GM19023 (cell line): ENCODE data around the gene NPR3.

Experiments
- ATAC-seq: cut with Tn5 transposase; IDR thresholded peaks from one replicate; pipeline ENCODE4 v1.9.1; 2021; ENCODE audit warnings: mild to moderate bottlenecking, moderate library complexity; ENCODE audit not compliant: unreplicated experiment

NPR3 gene

DNA sequence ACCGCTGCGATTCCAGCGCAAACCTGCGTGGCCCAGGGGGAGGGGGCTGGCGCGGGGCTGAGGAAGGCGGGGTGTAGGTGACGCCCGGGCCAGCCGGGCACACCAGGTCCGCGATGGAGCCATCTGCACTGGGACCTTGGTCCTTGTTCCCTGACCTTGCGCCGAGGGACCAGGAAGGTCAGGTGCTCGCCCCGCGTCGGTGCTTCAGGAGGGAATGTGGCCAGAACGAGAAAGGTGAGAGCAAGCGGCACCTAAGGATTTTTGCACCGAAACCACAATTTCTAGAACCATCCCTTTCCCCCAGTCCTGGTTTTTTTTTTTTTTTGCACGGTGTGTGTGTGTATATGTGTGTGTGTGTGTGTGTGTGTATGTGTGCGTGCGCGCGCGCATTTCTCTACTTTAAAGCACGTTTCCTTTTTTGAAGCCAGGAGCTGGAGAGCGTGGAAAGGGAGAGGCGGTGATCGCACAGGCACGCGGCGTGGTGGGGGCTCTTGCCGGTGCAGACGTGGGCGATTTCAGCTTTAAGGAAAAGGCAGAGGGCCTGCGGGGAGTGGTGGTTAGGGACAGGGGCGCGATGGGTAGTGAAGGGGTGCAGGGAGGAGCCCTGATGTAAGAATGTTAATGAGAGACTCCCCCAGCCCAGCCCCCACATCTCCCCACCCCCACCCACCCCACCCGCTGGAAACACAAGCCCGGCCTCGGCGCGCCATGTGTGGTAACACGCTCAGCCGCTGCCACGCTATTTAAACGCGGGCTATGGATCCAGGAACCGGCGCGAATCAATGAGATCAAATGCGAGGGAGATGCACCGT lies at the start of gene NPR3:
NPR3 (plus strand) TSS at position 772 of the 812 bp plus-strand sequence. CDS start 456 bp downstream, outside the sequence.
- ATAC-seq = peak; percentile 25

- ATAC-seq = no peak
Observed at GRCh38 chr5:32664523-32664922, 46.6 kb upstream of the NPR3 start.

GRCh38 chr5:32668552-32668951 lies 42.6 kb upstream of the NPR3 start:
- no peak for ATAC-seq

- ATAC-seq = no peak
Observed at GRCh38 chr5:32673272-32673671, 37.8 kb upstream of the NPR3 start.

- no peak for ATAC-seq
Observed at GRCh38 chr5:32677023-32677422, 34.1 kb upstream of the NPR3 start.

GRCh38 chr5:32678472-32678871 lies 32.6 kb upstream of the NPR3 start:
- ATAC-seq = no peak

DNA sequence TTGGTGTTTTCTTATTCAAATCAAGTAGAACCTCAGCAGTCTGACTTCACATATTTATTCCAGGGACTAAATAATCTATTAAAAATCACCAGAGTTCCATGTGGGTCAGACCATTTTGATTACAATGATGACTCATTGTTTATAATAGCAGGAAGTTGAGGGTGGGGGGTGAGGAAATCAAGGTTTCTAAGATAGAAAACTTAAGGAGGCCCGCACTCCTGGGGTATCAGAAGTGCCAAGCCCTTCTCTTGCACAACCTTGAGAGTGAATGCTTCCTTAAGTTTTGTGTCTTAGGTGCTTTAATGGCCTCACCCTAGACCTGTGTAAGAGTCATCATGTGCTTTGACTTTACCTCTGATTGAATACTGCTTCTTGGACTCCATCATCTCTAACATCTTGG lies 31.9 kb upstream of the NPR3 start:
- no peak for ATAC-seq

GRCh38 chr5:32680183-32680582 lies 30.9 kb upstream of the NPR3 start:
- ATAC-seq = no peak

- no peak for ATAC-seq
Observed at GRCh38 chr5:32683125-32683524, 28.0 kb upstream of the NPR3 start.

DNA sequence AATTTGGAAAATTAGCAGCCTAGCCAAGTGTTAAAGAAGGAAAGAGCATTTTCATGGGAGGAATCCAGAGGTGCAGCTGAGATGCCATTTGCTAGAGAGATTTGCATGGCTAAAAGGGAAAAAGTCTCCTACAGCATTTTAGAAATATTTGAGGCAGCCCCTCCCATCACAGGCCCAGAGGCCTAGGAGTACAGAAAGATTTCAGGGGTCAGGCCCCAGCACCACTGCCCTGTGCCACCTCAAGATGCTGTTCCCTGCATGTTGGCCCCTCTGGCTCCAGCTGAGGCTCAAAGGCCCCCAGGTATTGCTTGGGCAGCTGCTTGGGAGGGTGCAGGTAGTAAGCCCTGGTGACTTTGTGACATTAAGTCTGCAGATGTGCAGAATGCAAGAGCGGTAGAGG lies 26.9 kb upstream of the NPR3 start:
- no peak for ATAC-seq

GRCh38 chr5:32686799-32687498 lies 24.2 kb upstream of the NPR3 start:
- no peak for ATAC-seq

- no peak for ATAC-seq
Observed at GRCh38 chr5:32687499-32687831, 23.7 kb upstream of the NPR3 start.

DNA sequence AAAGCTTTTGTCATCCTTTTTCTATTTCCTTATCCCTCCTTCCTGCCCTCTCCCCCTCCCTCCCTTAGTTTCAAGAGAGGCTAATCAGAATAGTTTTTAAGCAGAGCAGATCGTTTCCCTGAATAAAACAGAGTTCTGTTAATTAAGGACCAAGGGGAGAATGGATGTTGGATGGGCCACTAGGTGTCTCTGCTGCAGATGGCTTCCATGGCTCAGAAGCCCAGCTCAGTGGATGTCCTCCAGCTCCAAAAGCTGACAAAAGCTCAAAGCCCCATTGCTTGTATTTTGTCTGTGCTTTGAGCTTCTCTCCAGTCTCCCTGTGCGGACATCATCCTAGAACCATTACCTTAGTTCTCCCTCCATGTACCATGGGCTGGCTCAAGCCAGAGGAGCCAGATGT lies 21.0 kb upstream of the NPR3 start:
- ATAC-seq = no peak

- ATAC-seq = no peak
Observed at GRCh38 chr5:32690666-32691065, 20.5 kb upstream of the NPR3 start.

- no peak for ATAC-seq
Observed at GRCh38 chr5:32692036-32692746, 18.9 kb upstream of the NPR3 start.

GRCh38 chr5:32703957-32704356 lies 7.2 kb upstream of the NPR3 start:
- no peak for ATAC-seq

GRCh38 chr5:32707418-32707997 lies 3.6 kb upstream of the NPR3 start:
- ATAC-seq = no peak

DNA sequence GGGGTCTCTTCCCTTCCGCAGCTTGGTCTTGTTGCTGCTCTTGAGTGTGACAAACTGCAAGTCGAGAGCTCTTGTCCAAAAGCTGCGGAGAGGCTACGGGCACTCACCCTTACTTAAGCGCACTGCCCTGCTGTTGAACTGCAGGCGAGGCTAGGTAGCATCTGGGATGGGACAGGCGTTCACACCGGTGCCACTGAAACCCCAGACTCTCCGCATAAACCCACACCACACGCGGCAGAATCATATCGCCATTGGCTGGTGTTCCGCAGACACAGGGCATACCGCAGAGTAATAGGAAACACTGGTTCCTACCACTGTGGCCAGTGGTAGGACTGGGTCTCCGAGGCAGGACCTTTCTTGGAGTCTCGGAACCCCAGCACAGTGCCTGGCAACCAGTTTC lies 2.2 kb upstream of the NPR3 start:
- ATAC-seq = no peak

DNA sequence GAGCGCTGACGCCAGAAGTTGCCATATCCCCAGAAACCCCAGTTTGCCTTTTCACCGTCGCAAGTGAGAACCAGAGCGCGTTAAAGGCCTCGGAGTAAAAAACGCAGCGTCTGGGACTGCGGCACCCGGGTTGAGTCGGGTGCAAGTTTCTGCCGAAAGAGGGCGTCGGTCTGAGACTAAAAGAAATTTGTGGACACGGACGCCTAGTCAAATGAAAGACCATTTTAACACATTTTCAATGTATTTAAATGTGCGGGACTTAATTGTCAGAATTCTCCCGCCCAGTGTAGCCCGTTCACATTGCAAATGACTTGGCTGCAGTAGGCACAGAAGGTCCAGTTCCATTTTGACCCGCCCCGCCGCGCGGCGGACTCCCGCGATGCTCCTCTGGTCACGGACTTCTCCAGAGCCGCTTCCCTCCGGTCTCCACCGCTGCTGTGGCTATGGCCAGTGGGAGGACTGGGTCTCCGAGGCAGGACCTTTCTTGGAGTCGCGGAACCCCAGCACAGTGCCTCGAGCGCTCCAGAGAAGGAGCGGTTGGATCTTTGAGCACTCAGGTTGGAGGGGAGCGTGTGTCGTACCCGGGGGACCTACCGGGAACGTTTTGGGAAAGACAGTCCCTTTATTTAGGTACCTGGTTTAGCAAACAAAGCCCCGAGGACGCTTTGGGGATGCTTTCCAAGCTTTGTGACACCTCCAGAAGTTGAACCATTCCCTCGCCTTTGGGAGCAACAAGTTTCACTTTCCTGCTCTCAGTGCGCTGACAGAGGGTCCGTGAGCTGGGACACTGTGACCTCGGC lies 1.2 kb upstream of the NPR3 start:
- peak; percentile 58 for ATAC-seq

DNA sequence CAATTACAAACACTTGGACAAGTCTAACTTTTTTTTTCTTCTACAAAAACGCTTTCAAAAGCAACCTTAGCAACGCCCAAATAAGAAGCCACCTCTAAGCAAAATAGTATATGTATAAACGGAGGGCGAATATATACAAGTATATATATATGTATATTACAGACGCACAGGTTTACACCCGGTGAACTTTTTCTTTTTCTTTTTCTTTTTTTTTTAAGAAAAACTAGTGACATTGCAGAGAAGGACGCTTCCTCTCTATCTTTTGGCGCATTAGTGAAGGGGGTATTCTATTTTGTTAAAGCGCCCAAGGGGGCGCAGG lies 200 bp downstream of the NPR3 start:
- no peak for ATAC-seq
